Stimulated activated CD4-positive, alpha-beta T cell treated with anti-CD3 and anti-CD28 coated beads, Interleukin-4, amount 100 ng/mL, for 4 hours (primary cell): ENCODE results near the gene WDFY4.

Experiments
- DNase-seq, 2 experiments: peaks; one replicate each; pipeline ENCODE4 v3.0.0-alpha.2; 2020

Gene WDFY4

DNA sequence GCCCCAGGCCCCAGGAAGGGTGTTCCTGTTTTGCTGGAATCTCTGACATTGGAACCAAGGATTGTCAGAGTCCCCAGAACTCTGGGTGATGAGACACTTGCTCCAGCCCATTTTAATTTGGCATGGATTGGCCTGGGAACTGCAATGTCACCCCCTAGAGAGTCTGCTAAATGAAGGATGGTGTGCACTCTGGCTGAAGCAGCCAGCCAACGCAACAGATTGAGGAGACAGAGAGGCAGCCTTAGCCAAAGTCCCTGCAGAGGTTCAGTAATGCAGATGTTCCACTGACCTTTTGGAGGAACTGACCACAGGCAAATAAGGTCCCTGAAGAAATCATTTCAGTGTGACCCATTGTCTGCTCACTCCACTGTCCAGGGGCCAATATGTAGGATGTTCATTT is 241.6 kb downstream of the WDFY4 start:
- no peak for DNase-seq

DNA sequence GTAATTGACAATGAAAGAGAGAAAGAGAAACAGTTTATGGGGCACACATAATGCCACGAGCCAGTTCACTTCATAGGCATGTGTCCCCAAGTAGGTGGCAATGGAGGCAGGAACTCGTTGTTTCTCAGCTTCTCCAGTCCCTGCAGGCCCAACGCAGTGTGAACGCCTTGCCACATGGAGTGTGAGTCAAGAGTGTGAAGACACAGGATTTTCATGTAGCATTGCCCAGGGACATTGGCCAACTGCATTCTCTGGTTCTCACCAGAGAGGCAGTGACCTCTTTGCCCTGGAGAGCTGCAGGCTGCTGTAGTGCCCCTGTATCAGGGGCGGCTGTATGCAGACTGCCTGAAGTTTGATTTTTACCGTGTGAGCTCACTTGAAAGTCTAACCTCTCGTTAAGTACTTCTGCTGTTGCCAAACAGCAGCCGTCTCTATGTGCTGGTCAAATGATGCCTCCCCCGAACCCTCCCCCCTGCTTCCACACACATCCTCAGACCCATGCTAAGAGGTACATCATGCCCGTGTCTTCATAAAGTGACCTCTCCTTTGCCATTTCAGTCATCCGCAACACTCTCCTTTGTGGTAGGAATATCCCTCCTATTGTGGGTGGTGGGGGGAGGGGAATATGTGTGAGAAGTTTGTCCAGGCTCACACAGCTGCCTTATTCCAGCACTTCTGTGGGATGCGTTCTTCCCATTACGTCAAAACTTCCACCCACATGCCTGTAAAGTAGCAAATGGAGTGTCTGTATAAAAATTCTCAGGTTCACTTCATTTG is 242.3 kb downstream of the WDFY4 start:
- DNase-seq, result no peak

DNA sequence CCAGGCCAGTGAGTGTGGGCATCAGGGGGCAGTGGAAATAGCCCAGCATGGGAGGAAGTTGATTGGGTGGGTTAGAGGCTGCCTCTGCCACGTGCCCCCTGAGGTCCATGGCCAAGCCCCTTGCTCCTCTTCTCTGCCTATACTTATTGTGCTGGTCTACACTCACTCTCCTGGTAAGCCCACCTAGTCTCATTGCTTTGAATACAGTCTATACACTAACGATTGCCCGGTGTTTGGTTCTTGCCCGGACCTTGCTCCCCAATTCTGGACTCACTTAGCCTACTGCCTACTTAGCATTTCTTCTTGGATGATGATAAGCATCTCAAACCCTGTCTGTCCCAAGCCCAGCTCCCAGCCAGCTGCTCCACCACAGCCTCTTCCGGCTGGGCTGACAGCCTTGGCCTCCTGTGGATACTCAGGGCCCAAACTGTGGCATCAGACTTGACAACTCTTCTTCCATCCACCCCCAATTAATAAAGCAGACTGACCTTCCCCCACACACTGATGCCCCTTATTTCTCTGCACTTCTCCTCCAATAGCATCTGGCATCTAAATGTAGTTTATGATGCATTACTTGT is 244.8 kb downstream of the WDFY4 start:
- DNase-seq, result no peak

- DNase-seq, result no peak
Measured at GRCh38 chr10:48931188-48931587, 246.5 kb downstream of the WDFY4 start.

DNA sequence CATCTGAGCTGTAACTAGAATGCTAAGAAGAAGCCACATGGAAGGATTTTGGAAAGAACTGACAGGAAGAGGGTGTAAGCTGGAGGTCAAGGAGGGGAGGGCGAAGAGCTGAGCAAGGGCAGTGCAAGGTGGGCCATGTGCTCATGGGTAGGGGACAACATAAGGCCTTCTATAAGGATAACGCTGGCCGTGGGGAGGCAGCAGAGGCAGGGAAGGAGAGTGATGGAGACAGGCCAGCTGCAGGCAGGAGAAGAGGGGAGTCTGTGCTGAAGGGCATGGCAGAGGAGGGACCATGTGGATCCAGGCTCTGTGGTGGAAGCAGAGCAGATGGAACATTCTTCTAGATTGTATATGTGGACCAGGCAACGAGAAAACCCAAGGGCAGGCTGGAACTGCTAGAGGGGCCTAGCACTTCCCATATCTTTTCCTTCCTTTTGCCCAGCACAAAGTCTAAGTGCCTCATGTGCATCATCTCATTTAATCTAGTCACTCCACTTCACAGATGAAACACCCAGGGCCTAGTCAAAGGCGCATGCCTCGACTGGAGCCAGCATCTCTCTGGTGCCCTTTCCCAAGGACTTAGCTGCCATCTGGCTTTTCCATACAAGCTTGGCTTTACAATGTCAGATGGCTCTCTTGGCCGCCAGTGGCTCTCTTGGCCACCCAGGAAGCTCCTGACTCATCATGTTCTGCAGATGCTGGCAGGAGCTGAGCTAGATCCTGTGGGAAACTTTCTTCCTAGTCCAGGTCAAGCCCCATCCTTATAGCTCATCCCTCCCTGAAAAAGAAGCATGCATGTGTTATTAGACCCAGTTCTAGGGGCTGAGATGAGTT is 248.4 kb downstream of the WDFY4 start:
- no peak for DNase-seq

- DNase-seq, result no peak
Measured at GRCh38 chr10:48934672-48935501, 250.2 kb downstream of the WDFY4 start.

DNA sequence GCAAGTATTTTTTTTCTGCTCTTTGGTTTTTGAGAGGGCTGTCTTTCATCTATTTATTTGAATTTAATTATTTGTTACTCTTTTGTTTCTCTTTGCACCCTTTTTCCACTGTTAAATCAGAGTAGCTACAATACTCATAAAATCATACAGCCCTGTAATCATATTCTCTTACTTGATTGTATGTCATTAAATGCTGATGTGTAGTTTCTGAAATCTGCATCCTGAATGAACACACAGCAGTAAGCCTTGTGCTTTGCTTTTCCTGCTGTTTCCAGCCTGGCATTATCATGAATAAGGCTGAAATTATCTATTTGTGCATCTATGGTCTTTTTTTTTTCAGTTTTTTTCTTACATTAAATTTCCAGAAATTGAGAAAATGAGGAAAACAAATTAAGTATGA is 250.9 kb downstream of the WDFY4 start:
- DNase-seq, result no peak

DNA sequence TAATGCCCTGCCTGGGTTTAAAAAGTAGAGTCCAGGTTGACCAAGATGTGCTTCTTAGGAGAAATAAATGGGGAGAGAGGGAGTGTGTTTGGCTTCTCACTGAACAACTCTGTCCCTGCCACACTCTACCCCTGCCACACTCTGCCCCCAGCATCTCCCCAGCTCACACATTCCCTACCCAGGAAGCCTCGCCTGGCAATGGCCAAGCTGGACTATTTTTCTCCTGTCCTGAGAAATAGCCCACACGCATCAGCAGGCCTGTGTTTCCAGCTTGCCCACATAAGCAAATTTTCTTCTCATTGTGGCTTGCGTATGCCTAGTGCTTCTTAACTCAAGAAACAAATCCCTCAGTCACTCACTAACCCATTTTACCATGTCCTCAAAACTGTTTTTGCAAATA is 253.1 kb downstream of the WDFY4 start:
- no peak for DNase-seq

DNA sequence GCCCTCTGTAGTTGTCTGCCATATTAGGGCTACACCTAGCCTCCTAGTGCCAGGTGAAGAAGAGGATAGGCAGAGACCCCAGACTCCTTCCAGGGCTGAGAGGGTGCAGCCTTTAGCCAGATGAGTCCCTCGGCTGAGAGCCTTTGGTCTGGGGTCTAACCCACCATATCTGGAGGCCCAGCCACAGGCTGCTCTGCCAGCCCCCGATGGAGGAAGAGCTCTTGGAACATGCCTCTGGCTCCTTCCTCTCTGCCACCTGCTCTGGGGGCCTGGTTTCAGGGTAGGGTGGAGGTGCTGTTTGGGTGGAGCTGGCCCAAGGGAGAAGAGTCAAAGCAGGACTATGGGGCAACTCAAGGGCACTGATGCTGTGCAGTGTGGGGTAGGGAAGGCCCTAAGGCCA is 253.6 kb downstream of the WDFY4 start:
- DNase-seq, result no peak

- DNase-seq, result no peak
Measured at GRCh38 chr10:48938990-48939536, 254.4 kb downstream of the WDFY4 start.

- no peak for DNase-seq
Measured at GRCh38 chr10:48939790-48940325, 255.2 kb downstream of the WDFY4 start, which contains the start of gene LRRC18. TSS of gene LRRC18 (minus strand) at chr10:48939840. CDS start at chr10:48914155, 25,685 bp downstream.

DNA sequence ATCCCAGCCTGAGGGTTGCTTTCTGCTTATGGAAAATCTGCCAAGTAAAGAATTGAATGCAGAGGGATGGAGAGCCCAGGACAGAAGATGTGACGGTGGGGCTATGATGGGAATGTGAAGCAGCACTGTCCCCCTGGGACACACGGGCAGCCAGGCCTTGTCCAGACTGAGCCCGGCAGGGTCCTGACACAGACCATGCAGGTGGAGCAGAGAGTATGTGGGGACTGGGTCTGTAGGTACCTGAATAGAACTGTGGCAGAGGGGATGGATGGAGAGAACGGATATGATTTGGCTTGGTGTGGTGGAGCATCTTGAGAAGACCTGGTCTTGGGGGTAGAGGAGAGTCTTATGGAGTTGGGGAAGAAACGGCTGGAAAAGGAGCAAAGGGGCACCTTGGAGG is 255.7 kb downstream of the WDFY4 start:
- DNase-seq, result no peak

- no peak for DNase-seq
Measured at GRCh38 chr10:48940958-48941357, 256.3 kb downstream of the WDFY4 start.

GRCh38 chr10:48941427-48942075 is 256.9 kb downstream of the WDFY4 start:
- DNase-seq, result no peak

GRCh38 chr10:48943096-48943495 is 258.4 kb downstream of the WDFY4 start:
- DNase-seq, result no peak

DNA sequence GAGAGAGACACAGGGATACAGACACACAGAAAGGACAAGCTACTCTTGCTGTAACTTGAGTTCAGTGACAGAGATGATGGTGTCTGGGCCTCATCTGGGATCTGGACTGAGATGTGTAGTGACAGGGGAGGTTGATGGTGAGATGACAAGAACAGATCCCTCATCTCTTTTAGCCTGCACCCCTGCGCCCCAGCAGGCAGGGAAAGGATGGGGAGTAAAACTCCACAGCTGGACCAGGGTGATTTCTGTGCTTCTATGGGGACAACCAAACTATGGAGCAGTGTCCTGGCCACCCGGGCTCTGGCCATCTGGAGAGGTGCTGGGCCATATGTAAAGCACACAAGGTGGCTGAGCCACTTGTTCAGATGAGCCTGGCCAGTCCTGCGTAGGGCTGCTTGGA is 259.5 kb downstream of the WDFY4 start:
- DNase-seq, result no peak

- no peak for DNase-seq
Measured at GRCh38 chr10:48945441-48946130, 260.9 kb downstream of the WDFY4 start.

DNA sequence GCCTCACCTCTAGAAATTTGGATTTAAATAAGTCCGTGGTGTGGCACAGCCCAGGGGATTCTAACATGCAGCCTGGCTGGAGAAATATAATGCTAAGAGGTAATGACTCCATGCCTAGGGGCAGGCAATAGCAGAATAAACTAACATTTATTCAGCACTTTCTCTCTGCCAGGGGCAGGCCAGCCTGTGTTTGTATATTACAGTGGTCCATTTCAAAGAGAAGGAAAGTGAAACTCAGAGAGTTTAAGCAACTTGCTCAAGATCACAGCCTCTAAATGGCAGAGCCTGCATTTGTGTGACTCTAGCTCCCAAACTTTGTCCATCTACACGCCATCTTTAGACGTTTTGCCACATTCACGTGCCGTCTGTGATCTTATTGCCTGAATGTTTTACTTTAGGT is 261.7 kb downstream of the WDFY4 start:
- no peak for DNase-seq

DNA sequence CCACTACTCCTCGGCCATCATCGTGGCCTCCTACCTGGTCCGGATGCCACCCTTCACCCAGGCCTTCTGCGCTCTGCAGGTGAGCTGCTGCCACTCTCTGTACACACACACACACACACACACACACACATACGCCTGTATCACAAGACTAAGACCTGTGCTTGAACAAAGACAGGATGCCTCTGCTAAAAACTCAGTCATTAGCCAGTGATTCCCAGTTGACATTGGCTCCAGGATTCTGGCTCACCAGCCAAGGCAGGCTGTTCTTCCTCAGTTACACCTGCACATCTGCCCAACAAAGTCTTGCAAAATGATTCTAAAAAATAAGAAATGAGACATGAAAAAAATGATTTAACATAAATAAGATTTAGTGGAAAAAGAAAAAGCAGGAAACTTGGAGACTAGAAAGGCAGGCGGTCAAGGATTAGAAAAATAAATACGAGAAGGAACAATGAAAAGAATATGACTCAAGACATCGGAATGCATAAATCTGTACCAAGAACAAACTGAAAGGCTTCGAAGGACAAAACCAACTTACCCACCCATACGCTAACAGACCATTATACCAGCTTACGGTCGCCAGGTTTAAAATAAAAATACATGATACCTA is 262.3 kb downstream of the WDFY4 start:
- DNase-seq, result no peak

- DNase-seq, result no peak
Measured at GRCh38 chr10:48947690-48948469, 263.2 kb downstream of the WDFY4 start.
